Mononuclear cell (primary cell): Measurements from ENCODE around the gene CDKAL1. TPM values are rescaled to one million over a fixed set of nuclear protein-coding genes. Genes with fewer than 3 reads are reported as not detected.
"Not testable (repeated sequence)": the region's sequence is repeated elsewhere in the genome, so short reads cannot be mapped to it uniquely, and the experiment has no call there.

Experiments
- H3K27me3 ChIP-seq: 2 replicates; pipeline ENCODE4 v1.6.0; 2011; ENCODE audit warnings: low read length, control low read depth; ENCODE audit not compliant: insufficient read depth
- H3K4me1 ChIP-seq: 2 replicates; pipeline ENCODE4 v1.5.1; 2011; ENCODE audit warnings: mild to moderate bottlenecking, low read length, control low read depth; ENCODE audit not compliant: insufficient read depth
- H3K4me3 ChIP-seq: 2 replicates; pipeline ENCODE4 v1.5.1; 2011; ENCODE audit warnings: mild to moderate bottlenecking, low read length, moderate library complexity
- H3K9me3 ChIP-seq: 2 replicates; pipeline ENCODE4 v1.5.1; 2011; ENCODE audit warnings: low read depth, mild to moderate bottlenecking, control low read depth, low read length
- total RNA-seq: library from RNA; depleted of rRNA; stranded (reverse); fragments of >200 nt; gene quantifications from one replicate; pipeline ENCODE4 v1.2.3, GENCODE V29; 2012

CDKAL1 gene
- total RNA-seq, 1 donor, result 26.6 TPM

DNA sequence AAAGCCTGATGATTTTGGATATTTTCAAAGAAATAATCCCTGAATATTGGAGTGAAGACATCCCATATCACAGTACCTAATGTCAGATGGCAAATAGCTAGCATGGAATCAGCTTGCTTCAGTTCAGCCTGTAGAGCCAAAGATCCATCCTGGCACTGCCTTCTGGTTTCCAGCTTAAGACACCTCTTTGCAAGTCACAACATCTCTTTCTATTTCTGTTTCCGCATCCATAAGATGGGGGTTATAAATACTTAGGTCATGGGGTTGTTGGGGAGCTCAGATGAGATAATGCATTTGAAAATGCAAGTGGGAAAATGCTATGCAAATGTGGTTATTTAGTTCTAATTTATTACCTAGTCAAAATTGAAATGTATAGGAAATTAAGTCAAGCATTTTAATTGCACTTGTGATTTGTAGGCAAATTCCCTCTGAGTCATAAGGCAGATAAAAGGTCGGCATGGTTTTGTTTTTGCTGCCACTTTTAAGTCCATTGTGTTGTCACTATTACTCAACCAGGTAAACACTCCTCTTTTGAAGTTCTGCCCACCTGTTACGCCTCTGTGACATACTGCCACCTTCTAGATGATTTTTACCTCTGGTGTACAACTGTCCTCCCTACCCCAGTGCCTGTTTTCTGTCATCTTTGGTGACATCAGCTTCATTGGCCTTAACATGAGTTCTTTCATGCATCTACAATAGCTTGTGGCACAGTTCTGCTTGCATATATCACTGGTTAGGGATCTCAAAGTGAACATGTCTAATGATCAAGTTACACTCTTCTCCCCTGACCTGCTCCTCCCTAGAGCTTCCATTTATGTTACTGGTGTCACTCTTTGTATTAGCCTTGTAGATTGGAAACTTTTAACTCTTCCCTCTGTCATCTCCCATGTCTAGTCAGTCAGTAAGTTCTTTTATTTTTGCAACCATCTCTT is 96.6 kb downstream of the CDKAL1 start:
- Histone ChIP-seq H3K4me1 (no peaks in the 10 kb centered on the region), H3K9me3 (no peaks in the 10 kb centered on the region), H3K27me3 (no peaks in the 10 kb centered on the region), H3K4me3 (no peak overlapping the region)

GRCh38 chr6:20631549-20631924 is 97.3 kb downstream of the CDKAL1 start:
- Histone ChIP-seq H3K9me3 (no peaks in the 10 kb centered on the region), H3K4me3 (no peak overlapping the region), H3K4me1 (no peaks in the 10 kb centered on the region)

GRCh38 chr6:20632696-20633095 is 98.4 kb downstream of the CDKAL1 start:
- Histone ChIP-seq H3K4me3 (no peak overlapping the region), H3K9me3 (no peaks in the 10 kb centered on the region), H3K4me1 (no peaks in the 10 kb centered on the region), H3K27me3 (no peaks in the 10 kb centered on the region)

More at GRCh38 chr6:20631549-20631924, 97.3 kb downstream of the CDKAL1 start:
- no peaks in the 10 kb centered on the region for H3K27me3 ChIP-seq

DNA sequence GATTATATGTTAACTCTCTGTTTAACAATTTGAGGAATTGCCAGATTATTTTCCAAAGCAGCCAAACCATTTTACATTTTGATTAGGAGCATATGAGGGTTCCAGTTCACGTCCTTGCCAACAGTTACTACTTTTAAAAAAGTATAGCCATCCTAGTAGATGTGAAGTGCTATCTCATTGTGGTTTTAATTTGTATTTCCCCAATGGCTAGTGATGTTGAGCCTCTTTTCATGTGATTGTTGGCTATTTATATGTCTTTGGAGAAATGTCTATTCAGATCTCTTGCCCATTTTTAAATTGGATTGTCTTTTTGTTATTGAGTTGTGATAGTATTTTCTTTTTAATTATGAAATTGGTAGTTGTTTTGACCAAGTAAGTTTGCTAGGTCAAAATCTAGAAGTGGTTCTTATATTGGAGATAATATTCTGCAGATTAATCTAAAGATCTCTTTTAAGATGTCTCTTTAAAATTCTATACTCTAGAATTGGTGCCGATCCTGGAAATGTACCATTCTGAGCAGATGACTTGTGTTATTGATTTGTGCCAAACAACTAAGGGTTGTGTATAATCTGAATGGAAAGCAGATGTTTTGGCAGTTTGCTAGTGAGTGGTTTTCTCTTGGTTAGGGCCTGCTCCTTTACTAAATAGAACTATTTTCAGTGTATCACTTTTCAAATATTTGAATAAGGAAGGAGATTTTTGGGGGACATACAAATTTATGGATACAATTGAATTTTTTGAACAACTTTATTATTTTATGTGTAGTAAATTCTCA is 99.5 kb downstream of the CDKAL1 start:
- Histone ChIP-seq H3K9me3 (no peaks in the 10 kb centered on the region), H3K4me3 (no peak overlapping the region), H3K27me3 (no peaks in the 10 kb centered on the region), H3K4me1 (no peaks in the 10 kb centered on the region)

DNA sequence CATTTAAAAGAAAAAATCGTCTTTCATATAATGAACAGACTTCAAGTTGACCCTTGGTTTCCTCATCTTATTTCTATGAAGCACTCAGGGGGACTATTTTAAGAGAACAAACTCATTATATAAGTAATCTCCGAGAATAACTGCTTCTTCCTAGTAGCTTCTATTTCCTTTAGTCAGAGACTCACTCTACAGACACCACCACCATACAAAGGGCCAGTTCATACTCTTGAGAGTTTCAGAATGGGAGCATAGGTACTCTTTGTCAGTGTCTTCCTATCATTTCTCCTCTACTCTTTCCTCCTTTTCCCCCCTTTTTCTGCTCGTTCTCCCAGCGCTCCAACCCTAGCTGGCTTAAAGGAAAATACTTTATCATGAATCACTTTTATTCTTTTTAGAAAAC is 104.9 kb downstream of the CDKAL1 start:
- Histone ChIP-seq H3K27me3 (no peaks in the 10 kb centered on the region), H3K4me1 (no peaks in the 10 kb centered on the region), H3K4me3 (no peak overlapping the region), H3K9me3 (no peaks in the 10 kb centered on the region)

DNA sequence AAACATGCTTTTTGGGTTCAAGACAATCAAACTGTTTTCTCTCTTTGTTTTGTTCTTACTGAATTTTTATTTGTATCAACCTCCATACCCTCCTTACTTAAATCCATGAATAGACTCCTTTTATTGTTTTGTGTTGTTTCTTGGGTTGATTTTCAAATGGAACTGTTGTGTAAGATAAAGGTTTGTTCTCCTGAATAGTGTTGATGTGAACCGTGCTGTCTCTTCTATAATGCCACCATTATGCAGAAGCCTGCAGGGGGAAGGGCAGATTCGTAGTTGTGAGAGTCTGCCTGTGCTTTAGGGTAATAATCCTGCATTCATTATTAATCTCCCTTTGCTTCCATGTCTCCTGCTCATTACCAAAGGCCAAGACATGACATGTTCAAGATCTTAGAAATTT is 105.9 kb downstream of the CDKAL1 start:
- Histone ChIP-seq H3K4me3 (no peak overlapping the region), H3K9me3 (no peaks in the 10 kb centered on the region), H3K27me3 (no peaks in the 10 kb centered on the region), H3K4me1 (no peaks in the 10 kb centered on the region)

- Histone ChIP-seq H3K4me1 (no peaks in the 10 kb centered on the region), H3K27me3 (no peaks in the 10 kb centered on the region), H3K4me3 (no peak overlapping the region), H3K9me3 (no peaks in the 10 kb centered on the region)
Measured at GRCh38 chr6:20642441-20642840, 108.2 kb downstream of the CDKAL1 start.

DNA sequence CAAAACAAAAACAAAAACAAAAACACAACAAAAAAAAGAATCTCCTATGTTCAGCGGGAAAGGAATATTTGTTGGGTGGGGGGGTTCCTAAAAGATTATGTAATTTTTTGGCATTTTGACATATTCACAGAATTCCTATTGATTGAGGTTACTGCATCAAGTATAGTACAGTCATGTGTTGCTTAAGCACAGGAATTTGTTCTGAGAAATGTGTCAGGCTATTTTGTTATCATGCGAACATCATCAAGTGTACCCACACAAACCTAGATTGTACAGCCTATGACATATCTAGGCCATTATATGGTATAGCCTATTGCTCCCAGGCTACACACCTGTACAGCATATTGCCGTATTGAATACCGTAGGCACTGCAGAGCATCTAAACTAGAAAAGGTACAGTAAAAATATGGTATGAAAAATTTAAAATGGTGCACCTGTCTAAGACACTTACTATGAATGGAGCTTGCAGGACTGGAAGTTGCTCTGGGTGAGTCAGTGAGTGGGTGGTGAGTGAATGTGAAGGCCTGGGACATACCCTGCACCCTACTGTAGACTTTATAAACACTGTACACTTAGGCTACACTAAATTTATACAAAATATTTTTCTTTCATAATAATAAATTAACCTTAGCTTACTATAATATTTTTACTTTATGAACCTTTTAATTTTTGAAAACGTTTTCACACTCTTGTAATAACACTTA is 110.6 kb downstream of the CDKAL1 start:
- Histone ChIP-seq H3K9me3 (no peaks in the 10 kb centered on the region), H3K4me3 (no peak overlapping the region), H3K27me3 (no peaks in the 10 kb centered on the region), H3K4me1 (no peaks in the 10 kb centered on the region)

GRCh38 chr6:20645572-20645971 is 111.3 kb downstream of the CDKAL1 start:
- not testable (repeated sequence) for H3K4me3 ChIP-seq, H3K4me1 ChIP-seq

DNA sequence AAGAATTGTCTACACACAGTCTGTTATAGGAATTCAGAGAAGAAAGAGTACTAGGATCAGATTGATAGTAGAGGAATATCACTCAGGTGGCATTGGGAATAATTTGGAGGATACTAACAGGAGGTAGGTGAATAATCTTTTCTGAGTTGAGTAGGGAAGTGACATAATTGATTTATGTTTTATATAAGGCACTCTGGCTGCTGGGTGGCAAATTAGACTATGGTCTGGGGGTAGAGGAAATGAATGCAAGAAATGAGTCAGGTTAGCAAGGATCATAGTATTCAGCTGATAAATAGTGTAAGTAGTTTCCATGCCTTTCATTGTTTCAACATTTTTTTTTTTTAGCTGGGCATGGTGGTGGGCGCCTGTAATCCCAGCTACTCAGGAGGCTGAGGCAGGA is 113.3 kb downstream of the CDKAL1 start:
- Histone ChIP-seq H3K4me1 (no peaks in the 10 kb centered on the region), H3K4me3 (no peak overlapping the region), H3K9me3 (no peaks in the 10 kb centered on the region), H3K27me3 (no peaks in the 10 kb centered on the region)

More at GRCh38 chr6:20645572-20645971, 111.3 kb downstream of the CDKAL1 start:
- not testable (repeated sequence) for H3K9me3 ChIP-seq, H3K27me3 ChIP-seq

GRCh38 chr6:20649696-20650470 is 115.6 kb downstream of the CDKAL1 start:
- not testable (repeated sequence) for H3K27me3 ChIP-seq, H3K4me1 ChIP-seq, H3K9me3 ChIP-seq, H3K4me3 ChIP-seq

- H3K4me3 ChIP-seq, result no peak overlapping the region
- no peaks in the 10 kb centered on the region for H3K4me1 ChIP-seq
- no peaks in the 10 kb centered on the region for H3K9me3 ChIP-seq
- no peaks in the 10 kb centered on the region for H3K27me3 ChIP-seq
Measured at GRCh38 chr6:20652299-20653084, 118.2 kb downstream of the CDKAL1 start.

- no peaks in the 10 kb centered on the region for H3K9me3 ChIP-seq
- H3K4me1 ChIP-seq, result no peaks in the 10 kb centered on the region
- no peaks in the 10 kb centered on the region for H3K27me3 ChIP-seq
- no peak overlapping the region for H3K4me3 ChIP-seq
Measured at GRCh38 chr6:20653085-20653479, 118.8 kb downstream of the CDKAL1 start.

- Histone ChIP-seq H3K4me3 (no peak overlapping the region), H3K4me1 (no peaks in the 10 kb centered on the region), H3K9me3 (no peaks in the 10 kb centered on the region), H3K27me3 (no peaks in the 10 kb centered on the region)
Measured at GRCh38 chr6:20655317-20655716, 121.1 kb downstream of the CDKAL1 start.
